Measurements from ENCODE around the gene SENP2. TPM values are rescaled to one million over a fixed set of nuclear protein-coding genes. Genes with fewer than 3 reads are reported as not detected.

Gene SENP2
- total and polyA plus RNA-seq, 9 of the 15 experiments (the other 6 are each of a cell fraction or from before 2014, with no cell fraction given), result 11.8 to 67.1 (median 41.1) TPM

- CTCF ChIA-PET (ENCODE audit: low intra/inter-chr PET ratio), result no interaction called here
- H3K4me3 ChIP-seq, result no peak overlapping the region
- H3K4me2 ChIP-seq (ENCODE audit: insufficient read depth, low read length), result no peak overlapping the region
- no peaks in the 10 kb centered on the region for H3K9me1 ChIP-seq (ENCODE audit: control insufficient read depth, insufficient read depth, low read length)
- 0 out of 2 replicates have a peak, but pooled peaks have one; percentile 15 for TF ChIP-seq POLR2G (IDR thresholded peaks at IDR 0.05; ENCODE audit: low read depth, low read length)
- no peak for TF ChIP-seq HES1 (IDR thresholded peaks at IDR 0.05; ENCODE audit: low read depth)
- FAIRE-seq, result no peak
- no peaks in the 10 kb centered on the region for H3K27me3 ChIP-seq (ENCODE audit: control insufficient read depth in 2 of 2, insufficient read depth in 2 of 2, low read length in 2 of 2)
- no peak for DNase-seq (ENCODE audit: extremely low read depth in 1 of 4, low spot score in 3 of 4)
- no peak overlapping the region for H2AFZ ChIP-seq (ENCODE audit: low read depth, low read length)
- POLR2A ChIA-PET, result interaction anchor here (0.9 kb wide), 1 partner anchor 10 kb away, joined by 4 read pairs; no protein-coding TSS in a partner anchor
- H3K36me3 ChIP-seq (ENCODE audit: control insufficient read depth, insufficient read depth, low read length), result peaks cover 53% of the 10 kb centered on the region; the same call in 1 of the 3 replicates
- intact Hi-C loops (cut with micrococcal nuclease), result no loop called here
- H3K4me1 ChIP-seq (replicated peaks in 1 of 2; ENCODE audit: control insufficient read depth in 2 of 2, insufficient read depth in 2 of 2, low read length in 2 of 2), result peaks cover 3 to 9% of the 10 kb centered on the region in 2 experiments; a peak in 4 of 5 replicates
- peak overlapping the region in 1 of 2 experiments; percentile 26; a peak in 2 of 4 replicates for H3K9ac ChIP-seq (ENCODE audit: insufficient read depth in 1 of 2, low read depth in 2 of 2, low read length in 2 of 2)
- H3K9me3 ChIP-seq (replicated peaks; ENCODE audit: control insufficient read depth, insufficient read depth, low read depth, low read length), result no peaks in the 10 kb centered on the region
- no peak for ATAC-seq
- in situ Hi-C loops (cut with MboI), result no loop called here
- H4K20me1 ChIP-seq (replicated peaks; ENCODE audit: control insufficient read depth, insufficient read depth, low read length), result no peaks in the 10 kb centered on the region
- 87% methylated on average over 11 of the region's 16 CpGs for WGBS (ENCODE audit: insufficient coverage, low coverage, missing lambda C conversion rate)
- BruUV-seq (replicated peaks), result no TSS peak
- no peak overlapping the region for H3K27ac ChIP-seq (ENCODE audit: extremely low read depth, low read depth, low read length)
- H3K79me2 ChIP-seq (ENCODE audit: control insufficient read depth, insufficient read depth, low read length), result no peaks in the 10 kb centered on the region
Measured at GRCh38 chr3:185645596-185646381, 59.7 kb downstream of the SENP2 start.
